ENCODE measurements around the gene MRPS16.

MRPS16 gene

GRCh38 chr10:73287441-73287840, 35.0 kb upstream of the MRPS16 start:
- DNase-seq (ENCODE audit: low spot score), result no peak

GRCh38 chr10:73281097-73281496, 28.7 kb upstream of the MRPS16 start:
- no peak overlapping the region for H4K8ac ChIP-seq (ENCODE audit: low read depth, low read length)
- no peak overlapping the region for H2BK120ac ChIP-seq (ENCODE audit: low read depth, low read length)
- no peak overlapping the region for H3K27ac ChIP-seq (replicated peaks; ENCODE audit: low read length)
- no peak overlapping the region for H3K4me2 ChIP-seq (ENCODE audit: insufficient read depth, low read length, poor library complexity, severe bottlenecking)
- no peak for DNase-seq (ENCODE audit: low spot score)
- H3K18ac ChIP-seq (ENCODE audit: low read length), result no peak overlapping the region
- no peaks in the 10 kb centered on the region for H3K79me1 ChIP-seq (ENCODE audit: low read depth, low read length)
- H3K4me3 ChIP-seq (ENCODE audit: low read length in 2 of 2), result no peak overlapping the region
- no peak overlapping the region for H3K4ac ChIP-seq (ENCODE audit: low read length)
- no peaks in the 10 kb centered on the region for H3K27me3 ChIP-seq (ENCODE audit: control insufficient read depth in 3 of 3, insufficient read depth in 3 of 3, low read depth in 1 of 3, low read length in 3 of 3)
- H2BK5ac ChIP-seq (ENCODE audit: low read length), result no peak overlapping the region
- H4K91ac ChIP-seq (ENCODE audit: low read depth, low read length, poor library complexity), result no peak overlapping the region
- no peak overlapping the region for H3K23ac ChIP-seq (ENCODE audit: low read depth, low read length, poor library complexity)
- WGBS, 2 donors (ENCODE audit: extremely low coverage in 2 of 2, insufficient read length in 2 of 2, insufficient replicate concordance in 1 of 2), result no CpG with 5 or more reads among the region's 3 CpGs
- no peak overlapping the region for H3K9ac ChIP-seq (ENCODE audit: low read depth, low read length, poor library complexity)
- H3K36me3 ChIP-seq (replicated peaks in 1 of 2; ENCODE audit: control insufficient read depth in 2 of 2, insufficient read depth in 2 of 2, low read length in 2 of 2), result no peaks in the 10 kb centered on the region
- no peak overlapping the region for H2BK15ac ChIP-seq (ENCODE audit: low read length)
- H3K4me1 ChIP-seq (ENCODE audit: control insufficient read depth in 2 of 2, insufficient read depth in 1 of 2, low read depth in 1 of 2, low read length in 2 of 2), result no peaks in the 10 kb centered on the region
- H3K14ac ChIP-seq (ENCODE audit: low read length), result no peak overlapping the region
- no peak overlapping the region for H2AFZ ChIP-seq (ENCODE audit: low read length)
- no peak overlapping the region for H2AK5ac ChIP-seq (ENCODE audit: low read depth, low read length)
- H2BK12ac ChIP-seq (ENCODE audit: low read length), result no peak overlapping the region
- no peaks in the 10 kb centered on the region for H3K9me3 ChIP-seq (replicated peaks in 1 of 2; ENCODE audit: control insufficient read depth in 2 of 2, insufficient read depth in 1 of 2, low read depth in 1 of 2, low read length in 2 of 2)

More at GRCh38 chr10:73287441-73287840, 35.0 kb upstream of the MRPS16 start:
- Histone ChIP-seq H2BK5ac (ENCODE audit: low read length) (no peak overlapping the region), H3K36me3 (replicated peaks in 1 of 2; ENCODE audit: control insufficient read depth in 2 of 2, insufficient read depth in 2 of 2, low read length in 2 of 2) (no peaks in the 10 kb centered on the region), H3K23ac (ENCODE audit: low read depth, low read length, poor library complexity) (no peak overlapping the region), H2BK120ac (ENCODE audit: low read depth, low read length) (no peak overlapping the region), H3K4me1 (ENCODE audit: control insufficient read depth in 2 of 2, insufficient read depth in 1 of 2, low read depth in 1 of 2, low read length in 2 of 2) (no peaks in the 10 kb centered on the region), H4K91ac (ENCODE audit: low read depth, low read length, poor library complexity) (no peak overlapping the region), H2AFZ (ENCODE audit: low read length) (no peak overlapping the region), H2AK5ac (ENCODE audit: low read depth, low read length) (no peak overlapping the region), H2BK12ac (ENCODE audit: low read length) (no peak overlapping the region), H3K14ac (ENCODE audit: low read length) (no peak overlapping the region), H3K27ac (replicated peaks; ENCODE audit: low read length) (no peak overlapping the region), H3K79me1 (ENCODE audit: low read depth, low read length) (no peaks in the 10 kb centered on the region), H3K4me3 (ENCODE audit: low read length in 2 of 2) (no peak overlapping the region), H3K4me2 (ENCODE audit: insufficient read depth, low read length, poor library complexity, severe bottlenecking) (no peak overlapping the region), H2BK15ac (ENCODE audit: low read length) (no peak overlapping the region), H3K9me3 (replicated peaks in 1 of 2; ENCODE audit: control insufficient read depth in 2 of 2, insufficient read depth in 1 of 2, low read depth in 1 of 2, low read length in 2 of 2) (no peaks in the 10 kb centered on the region), H3K4ac (ENCODE audit: low read length) (no peak overlapping the region), H4K8ac (ENCODE audit: low read depth, low read length) (no peak overlapping the region), H3K9ac (ENCODE audit: low read depth, low read length, poor library complexity) (no peak overlapping the region), H3K27me3 (ENCODE audit: control insufficient read depth in 3 of 3, insufficient read depth in 3 of 3, low read depth in 1 of 3, low read length in 3 of 3) (no peaks in the 10 kb centered on the region), H3K18ac (ENCODE audit: low read length) (no peak overlapping the region)
- no CpG with 5 or more reads among the region's 1 CpG for WGBS, 2 donors (ENCODE audit: extremely low coverage in 2 of 2, insufficient read length in 2 of 2, insufficient replicate concordance in 1 of 2)

- DNase-seq (ENCODE audit: low spot score), result no peak
- Histone ChIP-seq H3K4me3 (ENCODE audit: low read length in 2 of 2) (no peak overlapping the region), H2AFZ (ENCODE audit: low read length) (no peak overlapping the region), H3K4me1 (ENCODE audit: control insufficient read depth in 2 of 2, insufficient read depth in 1 of 2, low read depth in 1 of 2, low read length in 2 of 2) (peaks cover 1 to 3% of the 10 kb centered on the region in 2 donors), H3K14ac (ENCODE audit: low read length) (no peak overlapping the region), H3K4me2 (ENCODE audit: insufficient read depth, low read length, poor library complexity, severe bottlenecking) (no peak overlapping the region), H3K23ac (ENCODE audit: low read depth, low read length, poor library complexity) (no peak overlapping the region), H2BK15ac (ENCODE audit: low read length) (no peak overlapping the region), H3K9me3 (replicated peaks in 1 of 2; ENCODE audit: control insufficient read depth in 2 of 2, insufficient read depth in 1 of 2, low read depth in 1 of 2, low read length in 2 of 2) (no peaks in the 10 kb centered on the region), H3K36me3 (replicated peaks in 1 of 2; ENCODE audit: control insufficient read depth in 2 of 2, insufficient read depth in 2 of 2, low read length in 2 of 2) (no peaks in the 10 kb centered on the region), H2BK120ac (ENCODE audit: low read depth, low read length) (no peak overlapping the region), H2AK5ac (ENCODE audit: low read depth, low read length) (no peak overlapping the region), H3K27ac (replicated peaks; ENCODE audit: low read length) (no peak overlapping the region), H2BK12ac (ENCODE audit: low read length) (no peak overlapping the region), H4K8ac (ENCODE audit: low read depth, low read length) (no peak overlapping the region), H3K9ac (ENCODE audit: low read depth, low read length, poor library complexity) (no peak overlapping the region), H3K27me3 (ENCODE audit: control insufficient read depth in 3 of 3, insufficient read depth in 3 of 3, low read depth in 1 of 3, low read length in 3 of 3) (no peaks in the 10 kb centered on the region), H3K18ac (ENCODE audit: low read length) (no peak overlapping the region), H3K4ac (ENCODE audit: low read length) (no peak overlapping the region), H4K91ac (ENCODE audit: low read depth, low read length, poor library complexity) (no peak overlapping the region), H2BK5ac (ENCODE audit: low read length) (no peak overlapping the region), H3K79me1 (ENCODE audit: low read depth, low read length) (no peaks in the 10 kb centered on the region)
- no CpG with 5 or more reads among the region's 2 CpGs for WGBS, 2 donors (ENCODE audit: extremely low coverage in 2 of 2, insufficient read length in 2 of 2, insufficient replicate concordance in 1 of 2)
Measured at GRCh38 chr10:73264423-73264822, 12.0 kb upstream of the MRPS16 start.

- no peak overlapping the region for H2AK5ac ChIP-seq (ENCODE audit: low read depth, low read length)
- H3K79me1 ChIP-seq (ENCODE audit: low read depth, low read length), result no peaks in the 10 kb centered on the region
- no peak overlapping the region for H4K91ac ChIP-seq (ENCODE audit: low read depth, low read length, poor library complexity)
- no peak overlapping the region for H2BK12ac ChIP-seq (ENCODE audit: low read length)
- H3K4me1 ChIP-seq (ENCODE audit: control insufficient read depth in 2 of 2, insufficient read depth in 1 of 2, low read depth in 1 of 2, low read length in 2 of 2), result no peaks in the 10 kb centered on the region
- DNase-seq (ENCODE audit: low spot score), result no peak
- H3K27ac ChIP-seq (replicated peaks; ENCODE audit: low read length), result no peak overlapping the region
- no peak overlapping the region for H2BK15ac ChIP-seq (ENCODE audit: low read length)
- H3K4me2 ChIP-seq (ENCODE audit: insufficient read depth, low read length, poor library complexity, severe bottlenecking), result no peak overlapping the region
- H3K9ac ChIP-seq (ENCODE audit: low read depth, low read length, poor library complexity), result no peak overlapping the region
- no peak overlapping the region for H2BK5ac ChIP-seq (ENCODE audit: low read length)
- H4K8ac ChIP-seq (ENCODE audit: low read depth, low read length), result no peak overlapping the region
- no peaks in the 10 kb centered on the region for H3K27me3 ChIP-seq (ENCODE audit: control insufficient read depth in 3 of 3, insufficient read depth in 3 of 3, low read depth in 1 of 3, low read length in 3 of 3)
- H3K4ac ChIP-seq (ENCODE audit: low read length), result no peak overlapping the region
- H3K23ac ChIP-seq (ENCODE audit: low read depth, low read length, poor library complexity), result no peak overlapping the region
- H3K4me3 ChIP-seq (ENCODE audit: low read length in 2 of 2), result no peak overlapping the region
- no peak overlapping the region for H3K14ac ChIP-seq (ENCODE audit: low read length)
- no peak overlapping the region for H2AFZ ChIP-seq (ENCODE audit: low read length)
- H3K18ac ChIP-seq (ENCODE audit: low read length), result no peak overlapping the region
- no peaks in the 10 kb centered on the region for H3K9me3 ChIP-seq (replicated peaks in 1 of 2; ENCODE audit: control insufficient read depth in 2 of 2, insufficient read depth in 1 of 2, low read depth in 1 of 2, low read length in 2 of 2)
- WGBS, 2 donors (ENCODE audit: extremely low coverage in 2 of 2, insufficient read length in 2 of 2, insufficient replicate concordance in 1 of 2), result no CpG with 5 or more reads among the region's 1 CpG
- H3K36me3 ChIP-seq (replicated peaks in 1 of 2; ENCODE audit: control insufficient read depth in 2 of 2, insufficient read depth in 2 of 2, low read length in 2 of 2), result no peaks in the 10 kb centered on the region
- no peak overlapping the region for H2BK120ac ChIP-seq (ENCODE audit: low read depth, low read length)
Measured at GRCh38 chr10:73263693-73264347, 11.4 kb upstream of the MRPS16 start.
